Activated T-helper 9 cell treated with anti-CD3 and anti-CD28 coated beads, Interleukin-2, amount 50 U/mL, for 16 hours (primary cell): ENCODE measurements around the gene PTH.

Experiments used
- DNase-seq: peaks from one replicate; pipeline ENCODE4 v3.0.0-alpha.2; 2020; ENCODE audit warnings: low read depth

PTH gene

DNA sequence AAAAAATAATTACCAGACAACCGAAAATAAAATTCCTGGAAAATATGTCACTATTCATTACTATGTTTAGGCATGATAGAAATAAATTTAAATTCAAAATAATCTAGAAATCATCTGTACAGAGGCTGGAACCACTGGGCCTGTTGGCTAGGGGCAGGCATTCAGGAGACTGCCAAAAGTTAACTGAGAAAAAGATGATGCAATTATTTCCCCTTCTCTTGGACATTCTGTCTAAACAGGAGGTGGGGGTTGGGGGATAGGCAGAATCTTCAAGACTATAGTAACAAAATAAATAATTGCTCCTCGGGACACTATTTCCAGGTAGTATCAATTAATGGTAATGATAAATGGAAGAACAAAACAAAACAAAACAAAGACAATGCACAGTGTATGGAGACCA lies 46.9 kb downstream of the PTH start:
- DNase-seq, result no peak

DNA sequence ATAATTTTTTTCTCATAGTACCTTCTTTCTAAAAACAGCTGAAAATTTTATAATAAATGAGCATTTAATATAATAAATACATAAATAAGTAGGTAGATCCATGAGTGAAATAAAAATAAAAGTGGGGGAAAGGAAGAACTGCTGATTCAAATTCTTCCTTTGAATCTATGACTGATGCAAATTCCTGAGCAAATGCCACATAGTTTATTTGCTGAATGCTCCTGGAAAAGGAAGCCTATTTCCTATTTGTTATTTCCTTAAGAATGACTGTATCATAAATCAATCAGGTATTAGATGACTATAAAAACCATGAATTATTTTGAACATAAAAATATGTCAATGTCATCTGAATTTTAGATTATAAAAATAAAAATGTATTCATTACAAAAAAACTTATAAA lies 49.4 kb downstream of the PTH start:
- no peak for DNase-seq

GRCh38 chr11:13445588-13445987 lies 50.2 kb downstream of the PTH start:
- DNase-seq, result no peak
